K562 (cell line): ENCODE data around the gene TNFAIP1. TPM values are rescaled to one million over a fixed set of nuclear protein-coding genes. Genes with fewer than 3 reads are reported as not detected.

Source experiments
- CREB1 ChIP-seq, 2 experiments: sonication (generic) in 1 of 2; formaldehyde crosslinking in 1 of 2; IDR thresholded peaks; 2 replicates each; pipeline versions ENCODE4 v1.6.1 to v1.8.0; 2012 to 2022; ENCODE audit warnings: inconsistent platforms in 1 of 2, mild to moderate bottlenecking in 1 of 2, missing genetic modification reagents in 1 of 2, moderate library complexity in 1 of 2
- E2F6 ChIP-seq, 2 experiments: IDR thresholded peaks; 2 replicates each; pipeline ENCODE4 v1.6.1; 2011; ENCODE audit warnings: borderline replicate concordance in 1 of 2, control low read depth in 1 of 2, low read depth in 1 of 2, low read length in 1 of 2, mild to moderate bottlenecking in 1 of 2, mixed read lengths in 1 of 2, moderate library complexity in 1 of 2; ENCODE audit not compliant: insufficient read depth in 1 of 2, insufficient read length in 1 of 2, poor library complexity in 1 of 2, severe bottlenecking in 1 of 2; ENCODE audit errors: extremely low read depth in 1 of 2
- HLTF ChIP-seq: fragments of 450-650 bp; IDR thresholded peaks from 2 replicates; pipeline ENCODE4 v1.6.1; 2016
- PRMT5 ChIP-seq: sonication (generic); formaldehyde crosslinking; IDR thresholded peaks from 2 replicates; pipeline ENCODE4 v1.5.0; 2020; ENCODE audit warnings: missing genetic modification reagents
- ZNF449 ChIP-seq: fragments of 250-450 bp; sonication (Bioruptor Pico); IDR thresholded peaks from 2 replicates; pipeline ENCODE4 v1.8.0; 2022; ENCODE audit warnings: moderate library complexity, mild to moderate bottlenecking, inconsistent platforms
- polyA plus RNA-seq, 8 experiments: library from polyadenylated mRNA; depleted of rRNA in 4 of 8; stranded (reverse) in 5 of 8; unstranded in 3 of 8; fragments of >200 nt; fragmentation: Nextera tagmentation in 2 of 8; fragmentation: Illumina TruSeq in 1 of 8; extraction: Ambion mirVana in 2 of 8; extraction: Trizol in 1 of 8; gene quantifications; 2 replicates each; pipeline versions ENCODE4 v1.2.1 to v1.2.3, GENCODE V29; 2011 to 2014; ENCODE audit warnings: inconsistent platforms in 1 of 8, missing spikeins in 1 of 8
- total RNA-seq, 7 experiments: library from RNA; depleted of rRNA in 6 of 7; stranded (reverse); fragments of >200 nt in 6 of 7; fragmentation: Illumina TruSeq in 2 of 7; extraction: Trizol in 2 of 7; gene quantifications; 2 replicates each; pipeline versions ENCODE4 v1.2.1 to v1.2.3, GENCODE V29; 2011 to 2021; ENCODE audit warnings: low replicate concordance in 1 of 7
- TF ChIP-seq, protein P1 (sequence below): fragments of 450-650 bp; conservative IDR thresholded peaks from 2 replicates; pipeline ENCODE4 v1.6.1; 2016; ENCODE audit warnings: missing genetic modification characterization, low read depth, mild to moderate bottlenecking, missing compliant biosample characterization, moderate library complexity
- TF ChIP-seq, protein P2 (sequence below): fragments of 450-650 bp; formaldehyde crosslinking; conservative IDR thresholded peaks from 2 replicates; pipeline ENCODE4 v1.4.0; 2022; ENCODE audit warnings: mild to moderate bottlenecking, missing genetic modification characterization
- TF ChIP-seq, protein P3 (sequence below), 3 experiments: fragments of 200-800 bp in 1 of 3; fragments of 250-450 bp in 1 of 3; fragments of 450-650 bp in 1 of 3; sonication (Bioruptor Pico) in 1 of 3; sonication (Bioruptor generic) in 1 of 3; formaldehyde crosslinking in 1 of 3; IDR thresholded peaks; 2 replicates each; pipeline versions ENCODE4 v1.6.1 to v1.8.0; 2016 to 2022; ENCODE audit warnings: mild to moderate bottlenecking in 2 of 3, missing genetic modification characterization in 2 of 3, missing compliant biosample characterization in 1 of 3, moderate library complexity in 1 of 3

TNFAIP1 gene
- total and polyA plus RNA-seq, 9 of the 15 experiments (the other 6 are each of a cell fraction or from before 2014, with no cell fraction given), result 2.1 to 20.1 (median 8.2) TPM

DNA sequence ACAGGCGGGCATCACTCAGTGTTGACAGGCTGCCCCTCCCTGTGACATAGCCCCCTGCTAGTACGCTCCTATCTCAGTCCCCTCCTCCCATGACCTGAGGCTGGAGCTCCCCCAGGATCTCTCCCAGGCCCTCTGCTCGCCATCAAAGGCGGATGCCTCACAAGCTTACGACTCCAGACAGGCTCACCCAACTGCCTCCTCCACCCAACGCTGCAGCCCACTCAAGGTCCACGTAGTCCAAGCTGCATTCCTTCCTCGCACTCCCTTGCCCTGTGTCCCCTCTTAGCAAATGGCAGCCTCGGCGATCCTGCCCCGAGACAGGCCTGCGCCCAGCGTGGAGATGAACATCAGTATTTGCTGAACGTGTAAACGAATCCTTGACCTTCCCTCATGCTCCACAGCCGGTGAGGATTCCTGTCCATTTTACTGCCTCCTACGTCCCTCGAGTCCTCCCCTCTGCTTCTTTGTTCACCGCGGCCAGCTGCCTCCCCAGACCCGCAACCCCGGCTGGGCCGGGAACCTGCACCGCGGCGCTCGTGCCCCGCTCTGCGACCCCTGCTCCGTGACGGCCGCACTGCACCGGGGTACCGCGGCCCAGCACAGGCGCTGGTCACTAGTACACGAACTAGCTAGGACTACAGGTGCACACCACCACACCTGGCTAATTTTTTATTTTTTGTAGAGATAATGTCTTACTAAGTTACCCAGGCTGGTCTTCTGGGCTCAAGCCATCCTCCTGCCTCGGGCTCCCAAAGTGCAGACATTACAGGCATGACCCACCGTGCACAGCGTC, 17.4 kb upstream of the TNFAIP1 start (continued):
- TF ChIP-seq ZNF449 (CRISPR knock-in tag) (no peak), E2F6 (IDR thresholded peaks at IDR 0.05; ENCODE audit: borderline replicate concordance in 1 of 2, extremely low read depth in 1 of 2, insufficient read depth in 1 of 2, insufficient read length in 1 of 2, low read depth in 1 of 2, low read length in 1 of 2, poor library complexity in 1 of 2, severe bottlenecking in 1 of 2) (peak; percentile 18 to 52), HLTF (0 out of 2 replicates have a peak, but pooled peaks have one; percentile 31), CREB1 (IDR thresholded peaks at IDR 0.05) (0 out of 2 replicates have a peak, but pooled peaks have one; percentile 20), CREB1 (CRISPR knock-in tag; IDR thresholded peaks at IDR 0.05) (no peak), PRMT5 (CRISPR knock-in tag) (no peak)
- TF ChIP-seq, protein P1, sequence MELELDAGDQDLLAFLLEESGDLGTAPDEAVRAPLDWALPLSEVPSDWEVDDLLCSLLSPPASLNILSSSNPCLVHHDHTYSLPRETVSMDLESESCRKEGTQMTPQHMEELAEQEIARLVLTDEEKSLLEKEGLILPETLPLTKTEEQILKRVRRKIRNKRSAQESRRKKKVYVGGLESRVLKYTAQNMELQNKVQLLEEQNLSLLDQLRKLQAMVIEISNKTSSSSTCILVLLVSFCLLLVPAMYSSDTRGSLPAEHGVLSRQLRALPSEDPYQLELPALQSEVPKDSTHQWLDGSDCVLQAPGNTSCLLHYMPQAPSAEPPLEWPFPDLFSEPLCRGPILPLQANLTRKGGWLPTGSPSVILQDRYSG (tag), result 0 out of 2 replicates have a peak, but pooled peaks have one; percentile 27
- TF ChIP-seq, protein P2, sequence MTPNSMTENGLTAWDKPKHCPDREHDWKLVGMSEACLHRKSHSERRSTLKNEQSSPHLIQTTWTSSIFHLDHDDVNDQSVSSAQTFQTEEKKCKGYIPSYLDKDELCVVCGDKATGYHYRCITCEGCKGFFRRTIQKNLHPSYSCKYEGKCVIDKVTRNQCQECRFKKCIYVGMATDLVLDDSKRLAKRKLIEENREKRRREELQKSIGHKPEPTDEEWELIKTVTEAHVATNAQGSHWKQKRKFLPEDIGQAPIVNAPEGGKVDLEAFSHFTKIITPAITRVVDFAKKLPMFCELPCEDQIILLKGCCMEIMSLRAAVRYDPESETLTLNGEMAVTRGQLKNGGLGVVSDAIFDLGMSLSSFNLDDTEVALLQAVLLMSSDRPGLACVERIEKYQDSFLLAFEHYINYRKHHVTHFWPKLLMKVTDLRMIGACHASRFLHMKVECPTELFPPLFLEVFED (CRISPR knock-in tag), result 0 out of 2 replicates have a peak, but pooled peaks have one; percentile 31
- TF ChIP-seq, protein P3, sequence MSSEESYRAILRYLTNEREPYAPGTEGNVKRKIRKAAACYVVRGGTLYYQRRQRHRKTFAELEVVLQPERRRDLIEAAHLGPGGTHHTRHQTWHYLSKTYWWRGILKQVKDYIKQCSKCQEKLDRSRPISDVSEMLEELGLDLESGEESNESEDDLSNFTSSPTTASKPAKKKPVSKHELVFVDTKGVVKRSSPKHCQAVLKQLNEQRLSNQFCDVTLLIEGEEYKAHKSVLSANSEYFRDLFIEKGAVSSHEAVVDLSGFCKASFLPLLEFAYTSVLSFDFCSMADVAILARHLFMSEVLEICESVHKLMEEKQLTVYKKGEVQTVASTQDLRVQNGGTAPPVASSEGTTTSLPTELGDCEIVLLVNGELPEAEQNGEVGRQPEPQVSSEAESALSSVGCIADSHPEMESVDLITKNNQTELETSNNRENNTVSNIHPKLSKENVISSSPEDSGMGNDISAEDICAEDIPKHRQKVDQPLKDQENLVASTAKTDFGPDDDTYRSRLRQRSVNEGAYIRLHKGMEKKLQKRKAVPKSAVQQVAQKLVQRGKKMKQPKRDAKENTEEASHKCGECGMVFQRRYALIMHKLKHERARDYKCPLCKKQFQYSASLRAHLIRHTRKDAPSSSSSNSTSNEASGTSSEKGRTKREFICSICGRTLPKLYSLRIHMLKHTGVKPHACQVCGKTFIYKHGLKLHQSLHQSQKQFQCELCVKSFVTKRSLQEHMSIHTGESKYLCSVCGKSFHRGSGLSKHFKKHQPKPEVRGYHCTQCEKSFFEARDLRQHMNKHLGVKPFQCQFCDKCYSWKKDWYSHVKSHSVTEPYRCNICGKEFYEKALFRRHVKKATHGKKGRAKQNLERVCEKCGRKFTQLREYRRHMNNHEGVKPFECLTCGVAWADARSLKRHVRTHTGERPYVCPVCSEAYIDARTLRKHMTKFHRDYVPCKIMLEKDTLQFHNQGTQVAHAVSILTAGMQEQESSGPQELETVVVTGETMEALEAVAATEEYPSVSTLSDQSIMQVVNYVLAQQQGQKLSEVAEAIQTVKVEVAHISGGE (CRISPR knock-in tag; IDR thresholded peaks at IDR 0.05), result peak in 1 of 3 experiments; percentile 35; a peak in 1 of 6 replicates
